ENCODE results near the gene SLC22A23.

Gene SLC22A23

GRCh38 chr6:3314621-3315467 is 142.0 kb downstream of the SLC22A23 start:
- DNase-seq: no peak

DNA sequence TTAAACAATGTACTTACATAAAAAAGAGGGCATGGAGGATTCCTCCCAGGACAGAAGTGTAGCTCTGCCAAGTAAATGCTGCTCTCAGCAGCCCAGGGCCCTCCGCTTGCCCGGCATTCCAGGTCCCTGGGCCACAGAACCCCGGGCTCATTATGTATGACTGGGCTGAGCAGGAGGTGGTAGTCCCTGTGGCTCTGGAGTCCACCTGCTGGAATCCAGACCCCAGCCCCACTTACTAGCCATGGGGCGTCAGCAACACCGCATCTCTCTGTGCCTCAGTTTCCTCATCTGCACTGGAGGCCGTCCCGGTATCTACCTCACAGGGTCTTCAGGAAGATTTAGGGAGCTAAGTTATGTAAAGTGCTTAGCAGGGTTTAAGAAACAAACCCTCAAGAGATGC is 142.7 kb downstream of the SLC22A23 start:
- no peak for DNase-seq

- DNase-seq: no peak
These were observed 144.1 kb downstream of the SLC22A23 start for GRCh38 chr6:3312604-3313231.

- DNase-seq: no peak
These were observed 145.0 kb downstream of the SLC22A23 start for GRCh38 chr6:3311826-3312225.

- DNase-seq: no peak
These were observed 146.1 kb downstream of the SLC22A23 start for GRCh38 chr6:3310703-3311102.

- DNase-seq: no peak
These were observed 146.8 kb downstream of the SLC22A23 start for GRCh38 chr6:3310051-3310448.

- DNase-seq: peak; percentile 16
These were observed 147.3 kb downstream of the SLC22A23 start for GRCh38 chr6:3309391-3310050.

DNA sequence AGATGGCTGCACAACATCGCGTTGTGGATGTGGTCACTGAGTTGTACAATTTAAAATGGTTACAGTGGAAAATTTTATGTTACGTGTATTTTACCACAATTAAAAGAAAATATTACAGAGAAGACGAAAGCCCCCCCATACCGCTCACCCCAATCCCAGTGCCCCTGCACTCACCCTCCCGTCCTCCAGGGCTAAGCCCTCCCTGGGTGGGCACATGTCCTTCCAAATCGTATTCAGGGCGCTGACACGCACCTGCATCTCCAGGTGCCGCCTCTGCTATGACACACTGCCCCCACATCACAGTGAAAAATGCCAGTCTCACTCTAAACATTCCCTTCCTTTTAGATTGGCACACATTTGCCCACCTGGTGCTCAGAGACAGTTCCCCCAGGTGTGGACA is 148.7 kb downstream of the SLC22A23 start:
- no peak for DNase-seq

GRCh38 chr6:3307436-3307835 is 149.4 kb downstream of the SLC22A23 start:
- DNase-seq: no peak

DNA sequence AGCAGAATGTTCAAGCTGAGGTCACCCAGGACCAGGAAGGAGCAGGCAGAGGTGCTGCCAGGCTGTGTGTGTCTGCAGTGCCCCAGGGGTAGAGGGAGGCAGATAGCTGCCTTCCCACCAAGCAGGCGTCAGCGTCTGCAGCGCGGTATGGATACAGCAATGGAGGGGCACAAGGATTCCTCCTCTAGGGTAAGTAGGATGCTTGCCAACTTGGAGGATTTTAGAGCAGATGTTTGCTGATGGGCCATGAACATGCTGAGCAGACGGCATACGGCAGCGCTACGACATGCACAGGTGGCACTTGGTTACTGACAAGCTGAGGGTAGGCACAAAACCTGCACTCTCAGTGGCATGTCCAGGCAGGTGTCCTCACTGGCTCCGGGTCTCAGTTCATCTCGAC is 150.0 kb downstream of the SLC22A23 start:
- no peak for DNase-seq

DNA sequence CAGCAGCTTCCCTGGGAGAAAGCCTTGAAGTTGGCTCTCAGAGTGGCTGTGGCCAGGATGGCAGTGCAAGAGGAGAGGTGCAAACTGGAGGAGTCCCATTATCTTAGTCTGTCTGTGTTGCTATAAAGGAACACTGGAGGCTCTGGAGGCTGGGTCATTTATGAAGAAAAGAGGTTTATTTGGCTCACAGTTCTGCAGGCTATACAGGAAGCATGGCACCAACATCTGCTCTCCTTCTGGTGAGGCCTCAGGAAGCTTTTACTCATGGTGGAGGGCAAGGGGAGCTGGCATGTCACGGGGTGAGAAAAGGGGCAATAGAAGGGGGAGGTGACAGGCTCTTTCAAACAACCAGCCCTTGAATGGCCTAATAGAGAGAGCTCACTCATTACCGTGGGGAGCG is 151.0 kb downstream of the SLC22A23 start:
- DNase-seq: no peak

DNA sequence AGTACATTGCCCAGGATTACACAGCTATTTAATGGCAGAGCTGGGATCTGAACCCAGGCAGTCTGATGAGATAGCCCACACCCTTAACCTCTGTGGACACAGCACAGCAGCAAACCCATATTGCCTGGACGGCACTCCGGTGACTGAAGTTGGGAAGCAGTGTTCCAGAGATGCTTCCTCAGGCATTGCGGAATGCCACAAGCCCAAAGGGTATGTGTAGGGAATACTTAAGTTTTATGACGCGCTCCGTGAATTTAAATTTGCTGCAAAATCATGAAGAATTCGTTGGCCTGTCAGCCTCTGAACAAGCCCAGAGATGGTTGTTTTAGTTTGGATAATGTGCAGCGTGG is 151.7 kb downstream of the SLC22A23 start:
- DNase-seq: no peak

DNA sequence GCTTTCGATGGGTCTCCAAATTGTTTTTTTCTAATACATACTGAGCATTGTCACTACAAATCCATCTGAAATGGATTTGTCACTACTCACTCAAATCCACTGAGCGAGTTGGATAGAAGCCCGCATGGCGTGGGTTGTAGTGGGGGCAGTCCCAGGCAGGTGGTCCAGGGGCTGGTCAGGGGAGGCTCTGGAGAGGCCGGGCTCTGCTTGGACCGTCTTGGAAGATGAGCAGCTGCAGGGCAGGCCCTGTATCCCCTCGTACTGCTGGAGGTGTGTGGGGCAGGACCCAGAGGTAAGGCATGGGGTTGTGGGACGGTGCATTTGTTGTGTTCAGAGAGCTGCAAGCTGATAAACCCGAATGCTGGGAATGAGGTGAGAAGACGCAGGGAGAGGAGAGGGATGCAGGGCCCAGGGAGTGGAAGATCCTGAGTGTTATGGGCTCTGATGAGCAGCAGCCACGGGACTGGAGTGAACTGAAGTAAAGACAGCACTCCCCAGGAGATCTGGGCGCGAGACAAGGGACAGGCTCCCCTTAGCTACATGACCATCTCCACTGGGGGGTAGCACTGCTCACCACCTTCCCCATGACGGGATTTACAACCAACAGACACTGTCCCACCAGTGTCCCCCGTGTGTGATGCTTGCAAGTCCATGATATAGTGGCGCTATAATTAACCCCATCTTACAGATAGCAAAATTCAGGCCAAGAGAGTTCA is 152.2 kb downstream of the SLC22A23 start:
- no peak for DNase-seq

DNA sequence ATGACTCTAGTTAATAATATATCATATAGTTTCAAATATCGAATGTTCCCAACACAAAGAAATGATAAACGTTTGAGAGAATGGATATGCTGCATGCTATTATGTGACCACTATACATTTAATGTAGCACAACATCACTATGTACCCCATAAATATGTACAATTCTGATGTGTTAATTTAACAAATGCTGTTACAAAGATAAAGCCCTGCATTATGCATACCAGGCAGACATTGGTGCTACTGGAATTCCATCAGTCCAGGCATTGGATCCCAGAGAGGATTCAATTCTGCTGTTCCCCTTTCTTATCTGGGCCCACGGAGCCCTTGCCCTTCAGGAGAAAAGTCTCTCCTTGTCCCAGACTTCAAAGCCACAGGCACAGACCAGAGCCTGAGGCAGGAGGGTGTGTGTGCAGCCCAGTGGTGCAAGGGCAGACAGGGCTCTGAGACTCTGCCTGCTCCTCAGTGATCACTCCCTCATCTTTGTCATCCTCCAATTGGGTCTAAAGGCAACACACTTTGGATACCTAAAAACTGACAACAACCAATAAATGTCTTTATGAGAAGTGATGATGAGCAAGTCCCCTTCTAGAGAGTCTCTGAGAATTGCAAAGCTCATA is 152.9 kb downstream of the SLC22A23 start:
- no peak for DNase-seq

GRCh38 chr6:3301506-3301905 is 155.3 kb downstream of the SLC22A23 start:
- no peak for DNase-seq

GRCh38 chr6:3299221-3299620 is 157.6 kb downstream of the SLC22A23 start:
- DNase-seq: no peak

DNA sequence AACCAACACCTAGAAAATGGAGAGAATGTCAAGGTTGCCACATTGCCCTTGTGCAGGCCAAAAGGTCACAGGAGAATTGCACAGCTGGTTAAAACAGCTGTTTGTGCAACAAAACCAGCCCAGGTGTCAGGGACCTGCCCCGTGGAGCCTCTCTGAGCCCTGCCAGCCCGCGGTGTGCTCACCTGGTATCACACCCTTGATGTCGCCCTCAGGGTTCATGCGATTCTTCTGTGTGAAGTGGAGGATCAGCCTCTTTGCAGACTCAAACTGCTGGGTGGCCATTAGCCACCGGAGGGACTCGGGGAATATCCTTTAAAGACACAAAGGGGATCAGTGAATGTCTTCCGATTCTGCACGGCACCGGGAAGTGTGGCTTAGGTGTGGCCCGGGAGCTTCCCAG is 158.9 kb downstream of the SLC22A23 start:
- no peak for DNase-seq

GRCh38 chr6:3297006-3297405 is 159.8 kb downstream of the SLC22A23 start:
- no peak for DNase-seq

DNA sequence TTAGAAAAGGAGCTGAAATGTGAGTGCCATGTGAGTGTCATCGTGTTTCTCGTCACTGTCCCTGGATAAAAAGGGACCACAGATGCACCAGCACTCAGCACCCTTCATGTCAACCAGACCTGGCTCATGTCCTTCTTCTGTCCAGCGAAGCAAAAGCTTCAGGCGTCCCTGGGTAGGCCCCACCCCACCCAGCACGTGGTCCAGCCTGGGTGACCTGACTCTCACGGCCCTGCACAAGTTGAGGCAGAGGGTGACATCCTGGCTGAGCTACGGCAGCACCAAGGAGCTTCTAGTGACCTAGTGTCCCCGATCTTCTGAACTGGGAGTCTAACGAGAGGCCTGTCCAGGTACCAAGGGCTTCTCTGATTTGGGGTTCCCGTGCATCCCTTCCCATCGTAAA is 160.3 kb downstream of the SLC22A23 start:
- no peak for DNase-seq

DNA sequence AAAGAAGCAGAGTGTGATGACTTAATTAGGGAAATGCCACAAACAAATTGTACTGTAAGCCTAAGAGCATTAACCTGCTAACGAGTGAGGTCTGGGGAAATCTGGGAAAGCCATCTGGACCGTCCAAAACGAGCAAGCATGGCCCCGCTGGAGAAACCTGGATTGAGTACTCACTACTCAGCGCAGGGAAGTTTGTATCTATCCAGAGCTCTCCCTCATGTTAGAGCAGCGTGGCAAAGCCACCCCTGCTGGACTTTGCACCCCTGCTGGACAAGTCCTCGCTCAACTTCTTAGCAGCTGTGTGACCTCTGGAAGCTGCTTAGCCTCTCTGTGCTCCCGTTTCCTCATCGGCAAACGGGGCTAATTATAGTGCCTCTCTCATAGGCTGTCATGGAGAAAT is 160.8 kb downstream of the SLC22A23 start:
- no peak for DNase-seq

DNA sequence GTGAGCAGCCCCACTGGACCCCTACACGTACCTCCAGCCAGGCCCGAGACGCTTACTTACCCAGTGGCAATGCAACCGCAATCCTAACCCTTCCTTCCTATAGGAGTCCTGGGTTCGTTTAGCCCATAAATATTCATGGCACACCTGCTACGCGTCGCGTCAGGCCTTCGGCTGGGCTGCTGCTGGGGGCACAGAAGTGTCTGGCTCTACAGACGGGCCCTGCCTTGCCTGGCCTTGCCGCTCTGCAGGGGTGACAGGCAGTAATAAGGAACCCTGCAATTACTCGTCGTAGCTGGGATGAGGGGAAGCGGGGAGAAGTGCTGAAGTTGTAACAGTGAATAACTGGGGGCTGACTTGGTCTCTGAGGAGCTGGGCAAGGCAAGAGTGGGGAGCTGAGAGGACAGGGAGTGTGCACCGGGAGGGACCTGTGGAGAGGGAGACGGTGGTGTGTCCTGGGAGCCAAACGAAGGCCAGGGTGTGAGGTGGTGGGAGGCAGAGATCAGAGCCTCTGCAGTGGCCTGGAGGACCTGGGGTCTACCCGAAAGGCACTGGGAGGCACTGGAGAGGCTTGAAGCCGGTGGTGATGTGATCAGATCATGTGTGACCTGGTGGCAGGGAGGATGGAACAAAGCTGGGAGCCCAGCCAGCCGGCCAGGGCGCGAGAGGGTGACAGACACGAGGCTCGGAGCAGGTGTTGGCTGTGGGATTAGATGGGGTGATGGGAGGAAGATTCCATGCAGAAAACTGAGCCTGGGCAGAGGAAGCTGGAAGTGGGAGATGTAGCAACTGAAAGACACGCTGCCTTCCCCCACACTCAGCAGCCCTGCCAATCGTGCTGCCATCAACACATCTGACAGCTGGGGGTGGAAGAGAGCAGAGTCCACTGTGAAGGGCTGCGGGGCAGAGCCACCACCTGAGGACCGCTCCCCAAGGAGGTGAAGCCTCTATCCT is 161.7 kb downstream of the SLC22A23 start:
- DNase-seq: peak; percentile 31

DNA sequence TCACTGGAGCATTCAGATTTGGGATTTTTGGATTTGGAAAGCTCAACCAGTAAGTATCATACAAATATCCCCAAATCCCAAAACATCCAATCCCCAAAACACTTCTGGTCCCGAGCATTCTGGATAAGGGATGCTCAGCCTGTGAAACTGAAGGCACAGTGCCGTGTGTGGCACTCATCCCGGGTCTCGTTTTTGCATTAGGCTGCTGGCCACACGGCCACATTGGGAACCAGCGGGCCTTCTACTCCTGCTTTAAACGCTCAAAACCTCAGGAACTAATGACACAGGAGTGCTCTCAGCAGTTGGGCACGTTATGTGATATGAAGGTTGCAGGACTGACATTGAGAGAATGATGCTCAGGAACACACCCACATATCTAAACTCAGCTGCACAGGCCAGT is 162.5 kb downstream of the SLC22A23 start:
- no peak for DNase-seq
